Vagina (tissue), 2 donors: Measurements from ENCODE around the gene CDC16. TPM values are rescaled to one million over a fixed set of nuclear protein-coding genes. Genes with fewer than 3 reads are reported as not detected.

Source experiments
- DNase-seq, 2 donors: peaks; one replicate each; pipeline ENCODE4 v3.0.0-alpha.2; 2017; ENCODE audit errors: extremely low spot score in 2 of 2
- H3K27ac ChIP-seq: fragments of 200-600 bp; sonication (generic); one replicate; pipeline ENCODE4 v1.5.1; 2019
- H3K27me3 ChIP-seq: fragments of 200-600 bp; sonication (generic); one replicate; pipeline ENCODE4 v1.5.1; 2019
- H3K36me3 ChIP-seq, 2 donors: fragments of 200-600 bp; sonication (generic); one replicate each; pipeline ENCODE4 v1.5.1; 2017 to 2019
- H3K4me1 ChIP-seq: fragments of 200-600 bp; sonication (generic); one replicate; pipeline ENCODE4 v1.5.1; 2019
- H3K4me3 ChIP-seq, 2 donors: fragments of 200-600 bp; sonication (generic); 1 replicate in 1 of 2; 2 replicates in 1 of 2; pipeline ENCODE4 v1.5.1; 2016 to 2019
- H3K9me3 ChIP-seq: fragments of 200-600 bp; sonication (generic); one replicate; pipeline ENCODE4 v1.5.1; 2019
- CTCF ChIP-seq, 3 experiments: fragments of 450-650 bp in 2 of 3; fragments of 200-600 bp in 1 of 3; sonication (generic) in 1 of 3; IDR thresholded peaks; one replicate each; pipeline ENCODE4 v1.5.1; 2017 to 2019; ENCODE audit warnings: antibody characterized with exemption in 3 of 3, mild to moderate bottlenecking in 2 of 3, moderate library complexity in 2 of 3
- POLR2A ChIP-seq, 2 donors: fragments of 450-650 bp; IDR thresholded peaks; one replicate each; pipeline ENCODE4 v1.6.1; 2017; ENCODE audit warnings: antibody characterized with exemption in 2 of 2, mild to moderate bottlenecking in 2 of 2, moderate library complexity in 2 of 2
- POLR2AphosphoS5 ChIP-seq, 2 donors: sonication (generic); formaldehyde crosslinking; IDR thresholded peaks; one replicate each; pipeline ENCODE4 v1.9.0; 2017; ENCODE audit warnings: antibody characterized with exemption in 2 of 2, mild to moderate bottlenecking in 2 of 2, low read depth in 1 of 2; ENCODE audit not compliant: insufficient read depth in 1 of 2
- intact Hi-C: fragments of 100-400 bp; cut with DNase I; formaldehyde crosslinking; loops from one replicate; pipeline ENCODE4 v1.15.1; 2023
- total RNA-seq: library from RNA; depleted of rRNA; stranded (reverse); fragments of >200 nt; gene quantifications from one replicate; pipeline ENCODE4 v1.2.3, GENCODE V29; 2016

Gene CDC16
- total RNA-seq, 1 donor from 2014 or later: 60.9 TPM

DNA sequence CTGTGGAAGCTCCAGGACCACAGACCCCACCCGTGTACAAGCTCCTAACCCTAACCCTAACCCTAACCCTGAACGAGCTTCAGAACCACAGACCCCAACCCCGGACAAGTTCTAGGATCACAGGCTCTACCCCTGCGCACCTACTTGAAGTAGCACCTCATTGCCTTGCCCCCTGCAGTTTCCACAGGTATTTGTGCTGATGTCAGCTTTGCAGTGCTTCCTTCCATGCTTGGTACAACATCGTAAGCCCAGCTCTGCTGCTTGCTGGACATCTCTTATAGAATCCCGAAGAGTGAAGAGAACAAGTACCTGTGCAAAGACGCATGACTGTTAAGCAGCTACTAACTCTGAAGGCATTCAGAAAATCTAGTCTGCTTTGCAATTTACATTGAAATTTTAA lies 20.7 kb upstream of the CDC16 start:
- DNase-seq: peak in 1 of 2 donors; percentile 82
- Histone ChIP-seq H3K27ac (no peak overlapping the region), H3K9me3 (no peaks in the 10 kb centered on the region), H3K27me3 (no peaks in the 10 kb centered on the region), H3K4me1 (no peaks in the 10 kb centered on the region), H3K36me3 (no peaks in the 10 kb centered on the region), H3K4me3 (no peak overlapping the region)
- intact Hi-C loops: no loop called here
- TF ChIP-seq POLR2AphosphoS5 (IDR thresholded peaks at IDR 0.05; ENCODE audit: insufficient read depth in 1 of 2, low read depth in 1 of 2): no peak
- no peak for TF ChIP-seq POLR2A (IDR thresholded peaks at IDR 0.05)
- no peak for TF ChIP-seq CTCF (IDR thresholded peaks at IDR 0.05)

- Histone ChIP-seq H3K4me1 (no peaks in the 10 kb centered on the region), H3K36me3 (no peaks in the 10 kb centered on the region), H3K4me3 (no peak overlapping the region), H3K9me3 (no peaks in the 10 kb centered on the region), H3K27ac (no peak overlapping the region), H3K27me3 (no peaks in the 10 kb centered on the region)
- no peak for TF ChIP-seq POLR2AphosphoS5 (IDR thresholded peaks at IDR 0.05; ENCODE audit: insufficient read depth in 1 of 2, low read depth in 1 of 2)
- TF ChIP-seq CTCF (IDR thresholded peaks at IDR 0.05): no peak
- no peak for TF ChIP-seq POLR2A (IDR thresholded peaks at IDR 0.05)
- no peak for DNase-seq
- intact Hi-C loops: no loop called here
These were observed 15.3 kb upstream of the CDC16 start for GRCh38 chr13:114219392-114219791.

DNA sequence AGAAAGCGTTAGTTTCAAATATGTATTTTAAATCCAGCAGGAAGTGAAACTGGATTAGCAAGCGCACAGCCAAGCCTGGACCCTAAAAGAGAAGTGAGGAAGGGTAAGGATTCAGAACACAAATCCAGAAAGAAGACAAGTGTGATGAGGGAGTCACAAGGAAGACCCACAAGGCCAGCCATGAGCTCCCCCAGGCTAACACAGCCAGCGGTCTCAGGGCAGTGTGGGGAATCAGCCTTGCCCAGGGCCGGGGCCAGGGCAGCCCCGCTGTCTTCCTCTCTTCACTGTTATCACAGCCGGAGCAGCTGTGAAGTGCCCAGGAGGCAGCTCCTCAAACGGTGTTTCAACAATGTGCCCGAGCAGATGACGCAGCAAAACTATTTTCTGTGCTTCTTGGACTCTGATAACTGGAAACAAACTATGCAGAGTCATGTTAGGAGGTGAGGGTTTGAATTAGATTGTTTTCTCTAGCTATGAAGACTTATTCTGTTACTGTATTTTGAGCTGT lies 12.2 kb upstream of the CDC16 start:
- Histone ChIP-seq H3K27ac (no peak overlapping the region), H3K4me1 (peaks cover 6% of the 10 kb centered on the region), H3K27me3 (no peaks in the 10 kb centered on the region), H3K36me3 (no peaks in the 10 kb centered on the region), H3K9me3 (no peaks in the 10 kb centered on the region), H3K4me3 (no peak overlapping the region)
- intact Hi-C loops: no loop called here
- no peak for TF ChIP-seq POLR2AphosphoS5 (IDR thresholded peaks at IDR 0.05; ENCODE audit: insufficient read depth in 1 of 2, low read depth in 1 of 2)
- no peak for TF ChIP-seq POLR2A (IDR thresholded peaks at IDR 0.05)
- TF ChIP-seq CTCF (IDR thresholded peaks at IDR 0.05): no peak
- peak in 1 of 2 donors; percentile 75 for DNase-seq

- no peaks in the 10 kb centered on the region for H3K27me3 ChIP-seq
These were observed 10.5 kb upstream of the CDC16 start for GRCh38 chr13:114224201-114224600.

More at GRCh38 chr13:114224201-114224600, 10.5 kb upstream of the CDC16 start:
- Histone ChIP-seq H3K4me1 (peaks cover 6% of the 10 kb centered on the region), H3K36me3 (no peaks in the 10 kb centered on the region), H3K27ac (no peak overlapping the region), H3K4me3 (no peak overlapping the region), H3K9me3 (no peaks in the 10 kb centered on the region)
- intact Hi-C loops: no loop called here
- peak in 1 of 2 donors; percentile 58 for DNase-seq
- TF ChIP-seq POLR2AphosphoS5 (IDR thresholded peaks at IDR 0.05; ENCODE audit: insufficient read depth in 1 of 2, low read depth in 1 of 2) (no peak), CTCF (IDR thresholded peaks at IDR 0.05) (no peak)
